Measurements from ENCODE around the gene TRAIP. TPM values are rescaled to one million over a fixed set of nuclear protein-coding genes. Genes with fewer than 3 reads are reported as not detected.

Gene TRAIP
- total and polyA plus RNA-seq, 2 donors (not counting 1 experiment from before 2014, with no cell fraction given): 5.0 to 8.7 TPM

DNA sequence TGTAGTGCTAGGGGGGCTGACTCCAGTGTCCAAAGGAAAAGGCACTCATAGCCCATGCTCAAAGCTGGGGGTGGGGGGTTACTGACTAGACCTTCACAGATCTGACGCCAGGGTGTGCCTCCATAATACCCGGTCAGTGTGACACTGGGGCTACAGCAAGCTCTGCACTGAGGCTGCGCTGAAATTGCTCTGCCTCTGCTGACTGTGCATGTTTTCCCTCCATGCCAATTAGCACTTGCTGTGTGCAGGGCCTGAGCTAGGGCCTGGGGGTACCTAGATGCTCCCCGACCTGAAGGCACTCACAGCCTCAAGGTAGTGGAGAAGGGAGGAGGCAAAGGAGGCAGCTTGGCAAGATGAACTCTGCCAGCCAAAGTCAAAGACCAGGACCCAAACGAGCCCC is 8.1 kb upstream of the TRAIP start:
- Histone ChIP-seq H3K79me2 (ENCODE audit: control insufficient read depth, insufficient read depth, low read length) (no peaks in the 10 kb centered on the region), H3K36me3 (replicated peaks in 1 of 2; ENCODE audit: control extremely low read depth in 1 of 2, control insufficient read depth in 1 of 2, extremely low read depth in 1 of 2, insufficient read depth in 2 of 2, low read length in 1 of 2) (no peaks in the 10 kb centered on the region), H3K27me3 (replicated peaks in 1 of 4; ENCODE audit: control extremely low read depth in 1 of 4, control insufficient read depth in 3 of 4, insufficient read depth in 4 of 4, low read length in 3 of 4) (peaks cover 0 to 45% (median 13%) of the 10 kb centered on the region in 4 experiments), H2AFZ (ENCODE audit: insufficient read depth, low read depth, low read length, poor library complexity, severe bottlenecking) (no peak overlapping the region), H3K4me1 (ENCODE audit: control insufficient read depth in 2 of 2, insufficient read depth in 2 of 2, low read length in 2 of 2) (peaks cover 7% of the 10 kb centered on the region in 2 donors), H3K9ac (ENCODE audit: low read length) (no peak overlapping the region), H3K4me3 (ENCODE audit: control extremely low read depth in 1 of 5, extremely low read depth in 1 of 5, insufficient read depth in 1 of 5, low read depth in 2 of 5, low read length in 4 of 5) (no peak overlapping the region), H3K4me2 (replicated peaks; ENCODE audit: low read depth, low read length, poor library complexity, severe bottlenecking) (no peak overlapping the region), H3K9me3 (ENCODE audit: control extremely low read depth in 1 of 3, control insufficient read depth in 2 of 3, insufficient read depth in 1 of 3, low read length in 2 of 3) (peaks cover 0 to 12% (median 0%) of the 10 kb centered on the region in 3 donors), H3K27ac (ENCODE audit: low read length in 2 of 2) (no peak overlapping the region), H4K20me1 (ENCODE audit: control insufficient read depth, insufficient read depth, low read length, poor library complexity, severe bottlenecking) (no peaks in the 10 kb centered on the region)
- H3K4me1 Mint-ChIP-seq: no peaks in the 10 kb centered on the region
- ChIA-PET POLR2A (no interaction called here), CTCF (no interaction called here)
- intact Hi-C loops (cut with micrococcal nuclease): no loop called here
- peaks cover 32% of the 10 kb centered on the region for H3K27me3 Mint-ChIP-seq
- no peak for ATAC-seq (ENCODE audit: low read depth)
- 78% methylated on average over 5 of the region's 5 CpGs for WGBS (ENCODE audit: insufficient coverage)
- H3K4me3 Mint-ChIP-seq: no peak overlapping the region
- H3K9me3 Mint-ChIP-seq (ENCODE audit: insufficient read depth): no peaks in the 10 kb centered on the region
- H3K27ac Mint-ChIP-seq: no peak overlapping the region
- DNase-seq: no peak
- TF ChIP-seq EZH2 (IDR thresholded peaks at IDR 0.05; ENCODE audit: borderline replicate concordance, insufficient read depth, low read depth, low read length, poor library complexity, severe bottlenecking) (no peak), CTCF (IDR thresholded peaks at IDR 0.05) (no peak)

DNA sequence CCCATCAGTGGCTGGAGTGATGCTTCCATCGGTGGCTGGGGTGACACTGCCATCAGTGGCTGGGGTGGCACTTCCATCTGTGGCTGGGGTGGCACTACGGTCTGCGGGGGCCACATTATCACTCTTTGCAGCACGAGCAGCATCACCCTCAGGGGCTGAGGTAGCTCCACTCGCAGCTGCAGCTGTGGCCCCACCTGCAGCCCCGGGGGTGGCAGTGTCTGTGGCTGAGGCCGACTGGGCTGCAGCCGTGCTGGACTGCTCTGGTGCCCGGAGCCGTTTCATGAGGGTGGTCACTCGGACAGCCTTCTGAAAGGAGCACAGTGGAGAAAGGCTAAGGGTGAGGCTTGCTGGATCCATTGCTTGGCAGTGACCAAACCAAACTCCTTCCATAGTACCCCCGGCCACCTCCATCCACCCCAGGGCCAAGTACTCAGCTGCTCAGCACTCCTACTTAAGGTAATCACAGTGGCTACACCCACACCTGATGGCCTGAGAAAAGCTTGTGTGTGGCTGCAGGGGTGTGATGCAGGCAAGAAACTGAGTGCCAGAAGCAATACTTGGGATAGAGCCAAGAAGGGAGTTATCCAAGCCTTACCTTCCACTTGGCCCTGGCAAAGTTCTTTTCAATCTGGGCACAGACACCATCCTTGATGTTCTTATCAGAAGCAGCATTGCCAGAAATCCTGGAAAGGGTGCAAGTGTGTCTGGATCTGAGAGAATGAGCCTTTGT is 3.4 kb upstream of the TRAIP start:
- H3K9me3 ChIP-seq (ENCODE audit: control extremely low read depth in 1 of 3, control insufficient read depth in 2 of 3, insufficient read depth in 1 of 3, low read length in 2 of 3): no peaks in the 10 kb centered on the region
- H3K4me2 ChIP-seq (replicated peaks; ENCODE audit: low read depth, low read length, poor library complexity, severe bottlenecking): no peak overlapping the region
- H3K4me3 Mint-ChIP-seq: no peak overlapping the region
- TF ChIP-seq EZH2 (IDR thresholded peaks at IDR 0.05; ENCODE audit: borderline replicate concordance, insufficient read depth, low read depth, low read length, poor library complexity, severe bottlenecking) (no peak), CTCF (IDR thresholded peaks at IDR 0.05) (no peak)
- ChIA-PET POLR2A (no interaction called here), CTCF (no interaction called here)
- intact Hi-C loops (cut with micrococcal nuclease): no loop called here
- H3K27me3 ChIP-seq (replicated peaks in 1 of 4; ENCODE audit: control extremely low read depth in 1 of 4, control insufficient read depth in 3 of 4, insufficient read depth in 4 of 4, low read length in 3 of 4): peaks cover 0 to 11% (median 0%) of the 10 kb centered on the region in 4 experiments
- H3K27me3 Mint-ChIP-seq: peaks cover 9% of the 10 kb centered on the region
- H3K4me1 ChIP-seq (ENCODE audit: control insufficient read depth in 2 of 2, insufficient read depth in 2 of 2, low read length in 2 of 2): peaks cover 10 to 15% of the 10 kb centered on the region in 2 donors
- H3K4me3 ChIP-seq (ENCODE audit: control extremely low read depth in 1 of 5, extremely low read depth in 1 of 5, insufficient read depth in 1 of 5, low read depth in 2 of 5, low read length in 4 of 5): no peak overlapping the region
- H3K27ac ChIP-seq (ENCODE audit: low read length in 2 of 2): no peak overlapping the region
- ATAC-seq (ENCODE audit: low read depth) (no peak), DNase-seq (no peak)
- H3K27ac Mint-ChIP-seq: no peak overlapping the region
- H3K36me3 ChIP-seq (replicated peaks in 1 of 2; ENCODE audit: control extremely low read depth in 1 of 2, control insufficient read depth in 1 of 2, extremely low read depth in 1 of 2, insufficient read depth in 2 of 2, low read length in 1 of 2): no peaks in the 10 kb centered on the region
- no peaks in the 10 kb centered on the region for H4K20me1 ChIP-seq (ENCODE audit: control insufficient read depth, insufficient read depth, low read length, poor library complexity, severe bottlenecking)
- peaks cover 11% of the 10 kb centered on the region for H3K4me1 Mint-ChIP-seq
- no peak overlapping the region for H2AFZ ChIP-seq (ENCODE audit: insufficient read depth, low read depth, low read length, poor library complexity, severe bottlenecking)
- no peak overlapping the region for H3K9ac ChIP-seq (ENCODE audit: low read length)
- H3K9me3 Mint-ChIP-seq (ENCODE audit: insufficient read depth): no peaks in the 10 kb centered on the region
- WGBS (ENCODE audit: insufficient coverage): 91% methylated on average over 11 of the region's 12 CpGs
- H3K79me2 ChIP-seq (ENCODE audit: control insufficient read depth, insufficient read depth, low read length): peaks cover 5% of the 10 kb centered on the region
